ENCODE results near the gene STX2.

DNA sequence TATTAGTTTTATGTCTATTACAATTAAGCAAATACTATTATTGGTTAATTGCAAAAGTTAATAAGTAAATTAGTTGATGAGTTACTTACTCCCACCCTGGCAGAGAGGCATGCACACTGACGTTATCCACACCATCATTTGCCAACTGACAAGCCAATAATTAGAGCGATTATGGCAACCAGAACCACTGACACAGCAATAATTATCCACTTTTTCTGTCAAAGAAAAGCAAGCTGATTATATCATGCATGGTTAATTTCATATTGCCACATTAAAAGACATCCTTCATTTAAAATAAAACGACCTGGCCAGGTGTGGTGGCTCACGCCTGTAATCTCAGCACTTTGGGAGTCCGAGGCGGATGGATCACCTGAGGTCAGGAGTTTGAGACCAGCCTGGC is 43.1 kb downstream of the STX2 start:
- TF ChIP-seq BHLHE40 (IDR thresholded peaks at IDR 0.05; ENCODE audit: borderline replicate concordance) (no peak), SUZ12 (IDR thresholded peaks at IDR 0.05) (no peak), FOXK2 (IDR thresholded peaks at IDR 0.05) (no peak), SP1 (IDR thresholded peaks at IDR 0.05) (no peak), LEF1 (IDR thresholded peaks at IDR 0.05; ENCODE audit: borderline replicate concordance) (no peak), HDGF (IDR thresholded peaks at IDR 0.05; ENCODE audit: borderline replicate concordance) (no peak)
- TF ChIP-seq, protein P1, sequence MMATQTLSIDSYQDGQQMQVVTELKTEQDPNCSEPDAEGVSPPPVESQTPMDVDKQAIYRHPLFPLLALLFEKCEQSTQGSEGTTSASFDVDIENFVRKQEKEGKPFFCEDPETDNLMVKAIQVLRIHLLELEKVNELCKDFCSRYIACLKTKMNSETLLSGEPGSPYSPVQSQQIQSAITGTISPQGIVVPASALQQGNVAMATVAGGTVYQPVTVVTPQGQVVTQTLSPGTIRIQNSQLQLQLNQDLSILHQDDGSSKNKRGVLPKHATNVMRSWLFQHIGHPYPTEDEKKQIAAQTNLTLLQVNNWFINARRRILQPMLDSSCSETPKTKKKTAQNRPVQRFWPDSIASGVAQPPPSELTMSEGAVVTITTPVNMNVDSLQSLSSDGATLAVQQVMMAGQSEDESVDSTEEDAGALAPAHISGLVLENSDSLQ (IDR thresholded peaks at IDR 0.05) = no peak
